Measurements from ENCODE around the gene MLXIP. TPM values are rescaled to one million over a fixed set of nuclear protein-coding genes. Genes with fewer than 3 reads are reported as not detected.
A peak's percentile ranks its signal among the peaks of the same experiment; 100 is the strongest.

Gene MLXIP
- total and polyA plus RNA-seq, 2 experiments from 2014 or later = 16.2 to 23.0 TPM

- no peak for TF ChIP-seq ETS1 (IDR thresholded peaks at IDR 0.05)
Observed at GRCh38 chr12:122183588-122183940, 105.0 kb downstream of the MLXIP start (continued).

GRCh38 chr12:122184517-122184916 is 106.0 kb downstream of the MLXIP start:
- peaks cover 24% of the 10 kb centered on the region for H3K27me3 Mint-ChIP-seq (ENCODE audit: insufficient read depth, low read depth, poor library complexity)
- no peaks in the 10 kb centered on the region for H3K9me2 ChIP-seq (ENCODE audit: insufficient read depth)
- TF ChIP-seq STAT1 (IDR thresholded peaks at IDR 0.05; ENCODE audit: unreplicated experiment) (no peak), REST (IDR thresholded peaks at IDR 0.05; ENCODE audit: unreplicated experiment) (no peak), EZH2 (IDR thresholded peaks at IDR 0.05; ENCODE audit: low read depth, unreplicated experiment) (no peak), ZNF114 (CRISPR knock-in tag; IDR thresholded peaks at IDR 0.05) (no peak), ZNF462 (CRISPR knock-in tag; IDR thresholded peaks at IDR 0.05) (no peak), CTCF (conservative IDR thresholded peaks at IDR 0.05; ENCODE audit: low read depth in 2 of 2) (no peak), CREB1 (CRISPR knock-in tag; IDR thresholded peaks at IDR 0.05; ENCODE audit: low read depth) (no peak), EZH2phosphoT487 (IDR thresholded peaks at IDR 0.05; ENCODE audit: unreplicated experiment) (no peak), POLR2AphosphoS5 (IDR thresholded peaks at IDR 0.05; ENCODE audit: low read depth) (no peak), JUNB (IDR thresholded peaks at IDR 0.05; ENCODE audit: unreplicated experiment) (no peak), ZNF331 (CRISPR knock-in tag; IDR thresholded peaks at IDR 0.05; ENCODE audit: low read depth) (no peak), NANOG (IDR thresholded peaks at IDR 0.05; ENCODE audit: borderline replicate concordance) (no peak)
- no peak for DNase-seq (ENCODE audit: low spot score)
- H3K4me1 Mint-ChIP-seq = peaks cover 6% of the 10 kb centered on the region; the same call in 2 of the 3 replicates
- H3K4me2 ChIP-seq = no peak overlapping the region
- H3K9me3 Mint-ChIP-seq = no peaks in the 10 kb centered on the region
- H3K4me1 ChIP-seq (ENCODE audit: insufficient read depth) = no peaks in the 10 kb centered on the region
- no peak overlapping the region for H3K4me3 ChIP-seq
- H3K36me3 ChIP-seq (ENCODE audit: insufficient read depth) = no peaks in the 10 kb centered on the region
- H3F3A ChIP-seq (replicated peaks; ENCODE audit: low read depth) = no peaks in the 10 kb centered on the region
- no peak overlapping the region; the same call in 1 of the 2 replicates for H2AFZ ChIP-seq
- peak overlapping the region; percentile 72 for H3K4me3 Mint-ChIP-seq
- no peaks in the 10 kb centered on the region for H4K20me1 ChIP-seq (replicated peaks; ENCODE audit: insufficient read depth)
- no peaks in the 10 kb centered on the region for H3K36me3 Mint-ChIP-seq (ENCODE audit: low read depth)
- ATAC-seq = no peak
- peaks cover 16% of the 10 kb centered on the region for H3K27me3 ChIP-seq (ENCODE audit: insufficient read depth)
- H3K27ac ChIP-seq (ENCODE audit: low read depth) = no peak overlapping the region
- no peaks in the 10 kb centered on the region for H3K79me2 ChIP-seq (replicated peaks; ENCODE audit: insufficient read depth)
- H3K27ac Mint-ChIP-seq = no peak overlapping the region
